GM18502 (cell line): ENCODE results near the gene MRPL3.
"Not testable (repeated sequence)": the region's sequence is repeated elsewhere in the genome, so short reads cannot be mapped to it uniquely, and the experiment has no call there.

Experiments used
- ATAC-seq: cut with Tn5 transposase; IDR thresholded peaks from one replicate; pipeline ENCODE4 v1.9.1; 2021; ENCODE audit warnings: mild to moderate bottlenecking; ENCODE audit not compliant: unreplicated experiment, poor library complexity

Gene MRPL3

GRCh38 chr3:131503320-131503635 is 507 bp upstream of the MRPL3 start:
- ATAC-seq: peak; percentile 3

DNA sequence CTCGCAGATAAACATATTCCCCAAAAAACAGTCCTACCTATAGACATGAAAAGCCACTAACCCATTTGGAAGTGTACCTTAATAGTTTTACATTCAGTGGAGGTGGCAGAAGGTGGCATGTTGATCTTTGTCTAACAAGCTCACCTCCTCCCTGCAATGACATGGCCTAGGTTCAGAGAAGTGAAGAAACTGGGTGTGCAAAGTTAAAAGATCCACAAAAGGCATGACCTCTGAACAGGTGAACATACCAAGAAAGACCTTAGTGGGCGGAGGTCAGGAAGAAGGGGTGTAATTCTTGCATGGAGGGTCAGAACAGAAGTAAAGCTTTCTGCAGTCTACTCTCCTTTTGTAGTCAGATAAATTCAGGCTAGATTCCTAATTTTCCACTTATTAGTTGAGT is 822 bp downstream of the MRPL3 start:
- ATAC-seq: no peak

DNA sequence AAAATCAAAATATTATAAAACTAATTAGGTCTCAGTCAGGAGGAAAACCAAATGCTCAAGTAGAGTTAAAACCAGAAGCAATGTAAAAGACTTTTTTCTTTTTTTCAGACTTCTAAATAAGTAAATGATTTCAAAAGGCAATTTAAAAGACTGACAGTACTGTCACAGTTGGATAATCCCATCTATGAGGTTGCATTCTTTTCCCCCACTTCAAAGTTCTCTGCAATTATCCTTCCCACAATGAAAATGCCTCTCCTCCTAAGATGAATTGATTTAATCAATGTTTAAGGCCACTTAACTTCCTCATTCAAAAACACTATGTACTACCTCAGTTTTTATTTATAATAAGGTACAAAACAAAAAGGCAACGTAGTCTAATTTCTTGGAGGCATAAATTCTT is 8.1 kb downstream of the MRPL3 start:
- ATAC-seq: no peak

- no peak for ATAC-seq
Observed at GRCh38 chr3:131491775-131492174, 11.0 kb downstream of the MRPL3 start.

DNA sequence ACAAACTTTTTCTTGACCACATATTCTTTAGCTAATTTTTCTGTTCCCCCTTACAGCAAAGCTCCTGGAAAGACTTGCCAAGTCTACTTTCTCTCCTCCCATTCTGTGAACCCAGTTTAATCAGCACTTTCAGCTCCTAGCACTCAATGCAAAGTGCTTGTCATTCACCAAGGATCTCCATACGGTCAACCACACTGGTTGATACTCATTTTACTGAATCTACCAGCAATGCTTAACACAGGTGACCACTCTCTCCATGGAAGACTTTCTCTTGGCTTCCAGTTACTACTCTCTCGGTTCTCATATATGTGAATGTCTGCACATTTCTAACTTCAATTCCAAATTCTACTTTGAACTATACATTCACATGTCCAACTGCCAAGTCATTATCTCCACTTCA is 11.7 kb downstream of the MRPL3 start:
- ATAC-seq: no peak

- ATAC-seq: not testable (repeated sequence)
Observed at GRCh38 chr3:131486545-131486944, 16.2 kb downstream of the MRPL3 start.

- no peak for ATAC-seq
Observed at GRCh38 chr3:131485119-131485518, 17.7 kb downstream of the MRPL3 start.

- no peak for ATAC-seq
Observed at GRCh38 chr3:131484496-131485111, 18.2 kb downstream of the MRPL3 start.

DNA sequence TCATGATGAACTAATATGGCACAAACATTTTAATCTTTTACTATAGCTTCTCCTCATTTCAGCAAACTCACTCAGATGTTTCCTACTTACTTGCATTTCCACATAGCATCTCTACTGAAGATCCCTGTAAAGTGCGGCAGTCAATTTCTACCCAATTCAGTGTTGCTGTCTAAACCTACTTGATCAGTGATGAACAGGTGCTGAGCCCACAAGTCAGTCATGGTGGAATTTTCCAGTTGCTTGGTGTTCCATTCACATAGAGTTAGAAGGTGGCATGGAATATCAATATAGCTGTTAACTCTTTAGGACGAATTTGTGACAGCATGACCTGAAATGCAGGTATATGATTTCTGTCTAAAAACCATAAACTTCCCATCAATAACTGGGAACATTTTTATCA is 22.7 kb downstream of the MRPL3 start:
- ATAC-seq: no peak

GRCh38 chr3:131477813-131478212 is 25.0 kb downstream of the MRPL3 start:
- no peak for ATAC-seq

DNA sequence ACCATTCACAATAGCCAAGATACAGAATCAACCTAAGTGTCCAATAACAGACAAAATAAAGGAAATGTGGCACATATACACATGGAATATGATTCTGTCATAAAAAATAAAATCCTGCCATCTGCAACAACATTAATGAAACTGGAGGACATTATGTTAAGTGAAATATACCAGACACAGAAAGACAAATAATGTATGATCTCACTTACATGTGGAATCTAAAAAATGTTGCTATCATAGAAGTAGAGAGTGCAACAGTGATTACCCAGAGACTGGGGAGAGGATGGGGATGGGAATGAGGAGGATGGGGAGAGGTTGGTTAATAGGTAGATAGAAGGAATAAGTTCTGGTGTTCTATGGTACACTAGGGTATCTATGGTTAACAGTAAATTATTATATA is 28.7 kb downstream of the MRPL3 start:
- no peak for ATAC-seq

DNA sequence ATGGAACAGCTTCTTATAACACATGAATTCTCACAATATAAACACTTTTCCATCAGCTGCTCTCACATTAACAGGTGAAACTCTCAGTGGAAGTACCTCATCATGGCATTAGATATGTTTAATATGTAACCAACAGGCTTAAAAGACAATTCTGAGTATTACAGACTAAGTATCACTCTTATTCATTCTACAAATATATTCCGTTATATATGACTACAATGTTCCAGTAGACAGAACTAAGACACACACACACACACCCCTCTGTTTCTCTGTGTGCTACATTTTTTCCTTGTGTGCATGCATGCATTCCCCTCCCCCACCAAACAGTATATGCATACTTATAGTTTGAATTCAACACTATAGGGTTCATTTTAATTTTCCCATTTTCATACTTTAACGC is 32.4 kb downstream of the MRPL3 start:
- no peak for ATAC-seq

GRCh38 chr3:131458653-131459052 is 44.1 kb downstream of the MRPL3 start:
- ATAC-seq: no peak

DNA sequence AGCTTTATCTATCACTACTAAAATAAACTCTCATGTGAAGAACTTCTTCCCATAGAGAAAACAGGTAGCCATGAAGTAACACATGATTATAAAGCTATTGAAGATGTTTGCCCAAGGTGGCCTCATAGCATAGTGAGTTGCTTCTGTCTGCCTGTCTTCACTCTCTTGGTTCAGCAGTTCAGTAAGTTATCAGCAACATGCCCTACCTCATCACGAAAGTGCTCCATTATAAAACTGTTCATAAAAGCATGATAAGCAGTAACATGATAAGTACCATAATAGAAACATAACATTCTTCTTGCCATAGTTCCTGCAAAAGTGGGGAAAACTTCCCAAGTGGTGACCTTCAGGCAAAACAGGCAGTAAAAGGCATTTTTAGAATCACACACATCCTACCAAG is 45.6 kb downstream of the MRPL3 start:
- ATAC-seq: no peak

- ATAC-seq: no peak
Observed at GRCh38 chr3:131454501-131454900, 48.3 kb downstream of the MRPL3 start.

GRCh38 chr3:131453533-131453932 is 49.2 kb downstream of the MRPL3 start:
- no peak for ATAC-seq

DNA sequence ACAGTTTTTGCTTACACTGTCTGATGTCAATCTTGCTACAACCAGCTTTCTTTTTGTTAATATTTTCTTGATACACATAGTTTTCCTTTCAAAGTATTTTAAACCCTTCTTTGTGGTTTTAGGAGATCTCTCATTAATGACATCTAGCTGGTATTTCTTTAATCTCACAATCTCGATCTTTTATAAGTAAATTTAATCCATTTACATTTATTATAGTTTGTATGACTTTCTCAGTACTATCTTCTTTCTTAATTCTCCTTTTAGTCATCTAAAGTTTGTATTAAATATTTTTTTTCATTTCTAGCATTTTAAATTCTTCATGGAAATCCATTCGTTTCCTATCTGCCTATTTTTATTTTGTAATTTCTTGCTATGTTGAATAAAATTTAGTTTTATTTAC is 55.4 kb downstream of the MRPL3 start:
- ATAC-seq: no peak

- ATAC-seq: no peak
Observed at GRCh38 chr3:131444180-131444579, 58.6 kb downstream of the MRPL3 start.

- ATAC-seq: no peak
Observed at GRCh38 chr3:131439084-131439483, 63.7 kb downstream of the MRPL3 start.

DNA sequence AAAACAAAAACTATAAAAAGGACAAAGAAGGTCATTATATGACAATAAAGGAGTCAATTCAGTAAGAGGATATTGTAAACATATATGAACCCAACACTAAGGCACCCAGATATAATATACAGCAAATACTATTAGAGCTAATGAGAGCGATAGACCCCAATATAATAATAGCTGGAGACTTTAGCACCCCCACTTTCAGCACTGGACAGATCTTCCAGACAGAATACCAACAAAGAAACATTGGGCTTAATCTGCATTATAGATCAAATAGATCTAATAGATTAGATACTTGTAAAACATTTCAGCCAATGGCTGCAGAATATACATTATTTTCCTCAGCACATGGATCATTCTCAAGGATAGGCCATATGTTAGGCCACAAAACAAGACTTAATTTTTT is 67.8 kb downstream of the MRPL3 start:
- no peak for ATAC-seq

- no peak for ATAC-seq
Observed at GRCh38 chr3:131432441-131432840, 70.3 kb downstream of the MRPL3 start.

GRCh38 chr3:131431754-131432153 is 71.0 kb downstream of the MRPL3 start:
- ATAC-seq: no peak

- ATAC-seq: no peak
Observed at GRCh38 chr3:131427226-131427625, 75.5 kb downstream of the MRPL3 start.
